NCI-H446 (cell line): ENCODE measurements around the gene GNA15.

Experiments used
- DNase-seq, 2 experiments: peaks; one replicate each; lab custom pipeline; 2025; lab: John Stamatoyannopoulos, UW

Gene GNA15

GRCh38 chr19:3208317-3209207 is 72.7 kb downstream of the GNA15 start:
- no peak for DNase-seq

- peak; percentile 51 to 56 for DNase-seq
Observed at GRCh38 chr19:3210347-3211017, 74.6 kb downstream of the GNA15 start.

GRCh38 chr19:3211191-3211590 is 75.4 kb downstream of the GNA15 start:
- DNase-seq, result no peak

DNA sequence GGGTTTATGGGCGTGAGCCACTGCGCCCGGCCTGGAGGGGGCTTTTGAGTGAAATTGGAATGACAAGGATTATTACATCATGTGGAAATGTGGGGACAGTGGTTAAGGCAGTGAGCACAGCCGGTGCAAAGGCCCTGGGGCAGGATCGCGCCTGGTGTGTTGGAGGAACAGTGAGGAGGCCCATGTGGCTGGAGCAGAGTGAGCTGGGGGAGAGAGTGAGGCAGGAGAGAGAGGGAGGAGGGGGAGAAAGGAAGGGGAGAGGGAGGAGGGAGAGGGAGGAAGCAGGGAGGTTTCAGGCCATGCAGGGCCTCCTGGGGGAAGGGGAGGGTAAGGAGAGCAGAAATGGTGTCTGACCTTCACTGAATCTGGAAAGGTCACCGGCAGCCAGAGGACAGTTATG is 77.3 kb downstream of the GNA15 start:
- no peak for DNase-seq
